SIG-M5 treated with dmso at 0.1 percent for 504 hours (cell line): Measurements from ENCODE around the gene NUFIP1.
A peak's percentile ranks its signal among the peaks of the same experiment; 100 is the strongest.
"Not testable (repeated sequence)": the region's sequence is repeated elsewhere in the genome, so short reads cannot be mapped to it uniquely, and the experiment has no call there.

ENCODE experiments used
- DNase-seq: peaks from one replicate; lab custom pipeline; 2025; ENCODE audit not compliant: unreplicated experiment; lab: John Stamatoyannopoulos, UW

The NUFIP1 gene

DNA sequence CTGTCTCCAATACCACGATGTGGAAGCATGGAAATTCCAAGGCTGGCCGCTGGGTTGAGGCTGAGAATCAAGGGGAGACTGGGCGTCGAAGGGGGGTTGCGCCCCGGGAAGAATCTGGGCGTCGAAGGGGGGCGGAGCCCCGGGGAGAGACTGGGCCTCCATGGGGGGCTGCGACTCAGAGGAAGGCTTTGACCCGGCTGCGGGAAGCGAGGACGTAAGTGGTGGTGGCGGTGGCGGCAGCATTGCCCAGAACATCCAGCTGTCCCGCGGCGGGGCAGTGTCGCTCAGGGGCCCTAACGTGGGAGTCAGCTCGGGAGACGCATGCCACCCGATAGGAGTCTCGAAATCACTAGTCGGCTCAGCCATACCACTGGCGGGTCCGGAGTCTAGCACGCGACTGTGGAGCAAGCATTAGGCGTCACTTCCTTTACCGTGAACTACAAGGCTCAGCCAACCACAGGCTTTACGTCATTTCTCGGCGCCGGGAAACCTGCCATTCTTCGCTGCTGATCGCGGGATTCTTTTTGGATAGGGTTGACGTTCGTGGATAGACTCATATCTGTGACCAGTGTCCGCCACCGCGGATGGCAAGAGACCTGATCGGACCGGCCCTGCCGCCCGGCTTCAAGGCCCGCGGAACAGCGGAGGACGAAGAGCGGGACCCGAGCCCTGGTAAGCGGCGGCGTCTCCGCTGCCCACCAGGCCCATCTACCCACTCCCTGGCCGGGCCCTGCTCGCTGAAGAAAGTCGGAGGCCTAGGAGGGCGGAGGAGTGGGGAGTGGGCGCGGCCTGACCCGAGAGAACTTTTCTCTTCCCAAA, at the start of gene NUFIP1, which contains the start of gene GPALPP1:
TSS of gene NUFIP1 (minus strand) at position 401 of the 819 bp plus-strand sequence. CDS start at position 366, 35 bp downstream.
TSS of gene GPALPP1 (plus strand) at position 468 of the 819 bp plus-strand sequence. CDS start at position 585, 117 bp downstream.
- DNase-seq: peak; percentile 95

DNA sequence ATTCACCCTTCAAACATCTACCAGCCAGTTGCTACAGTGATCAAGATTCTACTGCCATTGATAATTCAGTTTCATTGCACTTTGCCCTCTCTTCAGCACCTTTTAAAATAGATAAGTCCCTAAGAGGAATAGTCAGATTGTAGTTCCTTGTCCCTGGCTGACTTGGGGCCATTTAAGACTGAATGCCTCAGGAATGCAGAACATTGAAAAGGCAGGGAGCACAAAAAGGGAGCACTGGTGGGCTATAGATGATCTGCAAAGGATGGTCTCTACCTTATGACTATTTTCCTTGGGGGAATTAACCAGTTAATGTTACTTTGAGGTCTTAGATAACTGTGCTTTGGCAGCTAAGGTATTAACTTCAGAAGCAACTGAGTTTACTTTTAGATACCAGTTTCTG, 46.9 kb upstream of the NUFIP1 start:
- no peak for DNase-seq

DNA sequence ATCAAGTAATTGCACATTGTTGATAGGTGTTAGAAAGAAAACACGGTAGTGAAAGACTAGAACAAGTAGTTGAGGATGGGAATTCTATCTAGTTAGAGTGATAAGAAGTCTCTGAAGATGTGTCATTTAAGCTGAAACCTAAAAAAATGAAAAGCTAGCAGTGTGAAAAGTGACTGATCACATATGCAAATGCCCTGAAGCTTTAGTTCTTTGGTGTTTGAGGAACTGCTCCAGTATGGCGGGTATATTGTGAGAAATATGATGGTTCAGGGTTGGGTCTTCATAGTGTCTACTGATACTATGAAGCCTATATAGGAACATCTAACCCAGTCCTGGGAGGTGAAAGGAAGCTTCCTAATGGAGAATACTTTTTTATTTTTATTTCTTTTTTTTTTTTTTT, 45.1 kb upstream of the NUFIP1 start:
- no peak for DNase-seq

DNA sequence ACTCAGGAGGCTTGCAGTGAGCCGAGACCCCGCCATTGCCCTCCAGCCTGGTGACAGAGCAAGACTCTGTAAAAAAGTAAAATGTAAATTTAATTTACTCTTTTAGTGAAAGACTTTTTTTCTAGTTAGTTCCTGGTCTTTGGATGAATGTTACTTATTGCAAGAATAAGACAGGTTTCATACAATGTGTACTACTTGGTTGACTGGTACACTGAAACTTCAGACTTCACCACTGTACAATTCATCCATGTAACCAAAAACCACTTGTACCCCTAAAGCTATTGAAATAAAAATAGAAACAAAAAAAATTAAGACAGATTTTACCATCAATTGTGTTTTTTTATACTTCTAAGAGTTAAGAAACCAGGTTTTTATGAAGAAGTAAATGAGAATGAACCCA, 35.6 kb upstream of the NUFIP1 start:
- DNase-seq: no peak

DNA sequence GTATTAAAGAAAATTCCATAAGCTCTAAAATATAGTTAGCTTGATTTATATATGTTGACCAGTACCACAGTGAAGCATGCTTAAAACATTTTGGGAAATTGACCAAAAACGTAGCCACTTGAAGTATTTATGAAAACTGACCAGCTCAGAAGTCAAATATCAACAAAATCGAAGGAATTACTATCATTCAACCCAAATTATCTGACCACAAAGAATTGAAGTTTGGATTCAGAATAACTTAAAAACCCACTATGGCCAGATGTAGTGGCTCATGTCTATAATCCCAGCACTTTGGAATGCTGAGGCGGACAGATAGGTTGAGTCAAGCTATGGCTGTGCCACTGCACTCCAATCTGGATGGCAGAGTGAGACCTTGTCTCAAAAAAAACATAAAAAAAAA, 32.0 kb upstream of the NUFIP1 start:
- no peak for DNase-seq

DNA sequence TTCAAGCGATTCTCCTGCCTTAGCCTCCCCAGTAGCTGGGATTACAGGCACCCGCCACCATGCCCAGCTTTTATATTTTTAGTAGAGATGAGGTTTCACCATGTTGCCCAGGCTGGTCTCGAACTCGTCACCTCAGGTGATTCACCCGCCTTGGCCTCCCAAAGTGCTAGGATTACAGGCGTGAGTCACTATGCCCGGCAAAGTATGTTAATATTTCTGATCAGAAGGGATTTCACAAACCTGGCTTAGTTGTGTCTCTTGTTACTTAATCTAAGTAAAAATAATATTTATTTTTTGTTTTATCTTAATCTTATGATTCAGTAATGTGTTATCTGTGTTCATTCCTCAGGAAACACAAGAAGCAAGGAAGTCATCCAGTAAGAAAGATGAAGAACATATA, 30.7 kb upstream of the NUFIP1 start:
- not testable (repeated sequence) for DNase-seq

DNA sequence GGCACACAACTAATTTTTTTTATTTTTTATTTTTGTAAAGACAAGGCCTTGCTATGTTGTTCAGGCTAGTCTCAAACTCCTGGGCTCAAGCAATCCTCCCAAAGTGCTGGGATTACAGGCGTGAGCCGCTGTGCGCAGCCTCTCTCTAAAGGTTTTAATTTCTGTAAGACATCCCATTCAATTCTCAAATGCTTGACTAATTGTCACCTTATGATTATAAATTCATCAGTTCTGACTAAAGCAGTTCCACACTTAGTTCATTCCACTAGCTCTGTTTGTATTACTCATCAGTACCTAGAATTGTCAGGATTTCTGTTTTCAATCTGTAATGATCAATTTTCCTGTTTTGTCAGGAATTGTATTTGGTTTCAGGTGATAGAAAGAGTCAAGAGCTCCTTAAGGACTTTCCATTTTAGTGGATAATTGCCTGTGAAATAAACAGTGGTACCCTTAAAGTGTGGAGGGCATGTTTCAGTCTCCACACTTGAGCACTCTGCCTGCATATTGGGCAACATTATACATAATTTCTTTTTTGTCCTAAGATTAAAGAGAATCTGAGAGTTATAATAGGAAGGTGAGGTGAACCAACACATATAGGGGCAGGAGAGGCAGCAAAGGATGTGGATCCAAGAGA, 27.6 kb upstream of the NUFIP1 start:
- DNase-seq: no peak

DNA sequence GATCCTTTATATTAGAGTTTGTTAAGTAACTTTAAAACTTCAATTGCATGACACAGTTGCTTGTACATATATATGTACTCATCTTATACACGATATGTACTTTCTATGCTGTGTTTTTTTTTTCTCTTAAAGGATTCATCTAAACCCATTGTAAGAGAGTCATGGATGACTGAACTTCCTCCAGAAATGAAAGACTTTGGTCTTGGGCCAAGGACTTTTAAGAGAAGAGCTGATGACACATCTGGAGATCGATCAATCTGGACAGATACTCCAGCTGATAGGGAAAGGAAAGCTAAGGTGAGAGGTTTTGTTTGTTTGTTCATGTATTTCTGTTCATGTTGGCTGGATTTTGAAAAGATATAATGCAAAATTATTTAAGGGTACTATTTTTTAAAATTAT, 26.0 kb upstream of the NUFIP1 start:
- no peak for DNase-seq

DNA sequence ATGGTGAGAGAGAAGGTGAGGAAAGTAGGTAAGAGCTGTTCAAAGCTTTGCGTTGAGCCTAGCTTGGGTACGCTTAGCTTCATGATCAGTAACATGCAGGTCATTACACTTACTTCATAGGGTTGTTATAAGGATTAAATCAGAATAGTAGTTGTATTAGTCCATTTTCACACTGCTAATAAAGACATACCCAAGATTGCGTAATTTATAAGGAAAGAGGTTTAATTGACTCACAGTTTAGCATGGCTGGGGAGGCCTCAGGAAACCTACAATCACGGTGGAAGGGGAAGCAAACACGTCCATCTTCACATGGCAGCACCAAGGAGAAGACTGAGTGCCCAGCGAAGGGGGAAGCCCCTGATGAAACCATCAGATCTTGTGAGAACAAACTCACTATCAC, 21.9 kb upstream of the NUFIP1 start:
- DNase-seq: no peak

DNA sequence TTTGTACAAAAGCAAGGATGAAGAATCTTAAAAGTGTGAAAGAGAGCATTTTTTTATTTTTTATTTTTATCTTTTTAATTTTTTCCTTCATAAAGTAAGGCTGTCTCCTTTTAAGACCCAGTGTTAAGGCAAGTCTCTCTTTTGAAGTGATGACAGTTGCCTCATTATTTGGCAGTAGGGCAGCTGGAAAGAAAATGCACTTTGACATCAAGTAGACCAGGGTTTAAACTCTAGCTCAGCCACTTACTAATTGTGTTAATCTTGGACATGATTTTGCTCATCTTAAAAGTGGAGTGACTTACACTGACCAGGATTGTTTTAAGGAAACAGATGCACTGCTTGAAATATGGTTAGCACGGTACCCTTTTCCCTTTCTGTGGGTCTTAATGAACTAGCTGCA, 18.6 kb upstream of the NUFIP1 start:
- no peak for DNase-seq

DNA sequence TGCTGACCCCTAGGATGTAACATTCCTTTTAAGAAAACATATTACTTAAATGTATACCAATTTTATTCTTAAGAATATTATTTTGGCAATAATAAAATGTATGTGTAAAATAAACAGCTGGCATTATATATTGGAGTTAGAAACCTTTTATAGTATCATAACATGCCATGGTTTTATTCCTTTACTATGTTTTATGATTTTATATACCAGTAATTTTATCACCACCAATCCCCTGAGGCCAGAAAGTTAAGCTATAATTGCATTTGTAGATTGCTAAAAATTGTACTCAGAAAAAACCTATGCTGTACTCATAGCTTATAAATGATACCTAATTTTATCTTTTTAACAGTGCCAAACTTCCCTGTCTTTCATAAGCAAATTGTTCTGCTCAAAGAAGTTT, 18.0 kb upstream of the NUFIP1 start:
- DNase-seq: no peak

DNA sequence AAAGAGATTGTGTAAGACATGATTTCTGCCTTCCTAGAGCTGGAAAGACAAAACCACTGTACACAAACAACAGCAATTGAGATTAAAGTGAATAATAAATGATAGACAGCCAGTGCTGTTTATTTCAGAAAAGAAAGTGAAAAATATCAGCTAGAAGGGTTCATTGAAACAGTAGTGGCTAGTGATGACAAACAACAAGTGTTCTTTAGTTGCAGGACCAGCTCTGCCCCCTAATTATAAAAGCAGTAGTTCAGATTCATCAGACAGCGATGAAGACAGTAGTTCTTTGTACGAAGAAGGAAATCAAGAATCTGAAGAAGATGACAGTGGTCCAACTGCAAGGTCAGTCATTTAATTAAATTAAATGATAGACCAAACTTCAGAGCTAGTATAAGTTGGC, 14.8 kb upstream of the NUFIP1 start:
- DNase-seq: no peak

DNA sequence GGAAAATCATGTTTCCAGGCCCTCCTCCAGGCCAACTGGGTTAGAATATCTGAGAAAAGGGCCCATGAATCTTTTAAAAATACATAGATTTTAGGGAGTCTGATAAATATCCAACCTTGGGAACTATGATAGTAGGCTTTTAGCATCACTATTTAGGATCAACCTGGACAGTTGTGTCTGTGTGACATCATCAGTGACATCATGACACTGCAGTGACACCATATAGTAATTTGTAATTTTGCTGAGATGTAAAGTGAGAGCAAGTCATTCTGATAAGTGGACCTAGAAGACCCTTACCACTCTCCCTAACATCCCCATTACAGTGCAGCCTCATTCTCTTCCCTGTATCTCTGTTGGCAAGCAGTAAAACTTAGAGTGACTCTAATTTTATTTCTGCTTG, 14.1 kb upstream of the NUFIP1 start:
- no peak for DNase-seq

DNA sequence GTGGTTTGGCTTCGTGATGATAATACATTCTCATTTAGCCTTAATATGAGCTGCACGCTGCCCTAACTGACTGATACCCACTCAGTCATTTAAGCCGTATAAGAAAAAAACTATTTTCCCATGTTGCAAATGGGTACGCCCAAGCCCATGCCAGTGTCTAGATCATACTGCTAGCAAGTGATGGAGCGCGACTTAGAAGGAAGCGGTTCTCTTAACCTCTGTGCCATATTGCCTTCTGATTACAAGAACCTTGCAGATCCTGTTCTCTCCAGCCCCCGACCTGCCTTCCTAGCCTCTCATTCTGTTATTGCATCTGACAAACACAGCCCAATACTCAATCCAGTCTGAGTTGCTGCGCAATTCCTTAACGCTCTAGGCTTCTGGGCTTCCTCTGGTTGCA, 670 bp upstream of the NUFIP1 start:
- DNase-seq: peak; percentile 24

DNA sequence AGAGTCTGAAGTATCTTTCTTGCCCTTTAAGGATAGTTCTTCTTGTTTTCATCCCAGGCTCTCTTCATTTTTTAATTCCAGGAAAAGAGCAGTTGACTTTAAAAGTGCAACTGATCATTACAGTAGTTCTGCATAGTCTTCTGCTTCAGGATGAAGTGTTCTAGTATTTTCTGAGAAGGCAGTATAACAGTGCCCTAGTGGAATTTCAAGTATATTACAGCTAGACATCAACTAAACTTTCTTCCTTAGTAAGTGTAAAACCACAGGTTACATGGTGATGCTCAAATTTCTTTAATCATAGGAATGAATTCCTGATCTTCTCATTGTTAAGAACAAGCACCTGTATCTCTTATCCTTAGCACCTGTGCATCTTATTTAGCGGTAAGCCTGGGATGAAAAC, 10.9 kb downstream of the NUFIP1 start:
- DNase-seq: peak; percentile 10

DNA sequence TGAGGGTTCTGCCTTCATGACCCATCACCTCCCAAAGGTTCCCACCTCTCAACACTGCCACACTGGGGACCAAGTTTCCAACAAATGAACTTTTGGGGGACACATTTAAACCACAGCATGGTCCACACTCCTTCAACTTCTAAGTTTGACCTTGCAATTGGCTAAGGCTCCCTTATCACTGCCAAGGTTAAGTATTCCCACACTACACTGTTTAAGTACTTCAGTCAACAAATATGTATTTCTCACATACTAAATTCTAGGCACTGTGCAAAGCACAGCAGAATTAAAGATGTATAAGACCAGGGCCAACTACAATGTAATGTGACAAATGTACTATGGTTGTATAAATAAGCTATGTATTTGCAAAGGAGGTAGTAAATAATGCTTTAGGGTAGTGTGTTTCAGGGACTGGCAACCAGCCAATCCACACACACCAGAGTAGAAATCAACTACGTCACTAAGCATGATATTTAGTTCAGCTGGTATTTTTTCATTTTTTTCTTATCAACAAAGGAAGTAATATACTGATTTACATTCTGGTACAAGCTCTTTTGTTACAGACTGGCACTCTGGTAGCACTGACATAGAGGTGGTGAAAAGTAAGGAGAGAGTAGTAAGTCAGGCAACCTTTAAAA, 12.2 kb downstream of the NUFIP1 start:
- DNase-seq: no peak

DNA sequence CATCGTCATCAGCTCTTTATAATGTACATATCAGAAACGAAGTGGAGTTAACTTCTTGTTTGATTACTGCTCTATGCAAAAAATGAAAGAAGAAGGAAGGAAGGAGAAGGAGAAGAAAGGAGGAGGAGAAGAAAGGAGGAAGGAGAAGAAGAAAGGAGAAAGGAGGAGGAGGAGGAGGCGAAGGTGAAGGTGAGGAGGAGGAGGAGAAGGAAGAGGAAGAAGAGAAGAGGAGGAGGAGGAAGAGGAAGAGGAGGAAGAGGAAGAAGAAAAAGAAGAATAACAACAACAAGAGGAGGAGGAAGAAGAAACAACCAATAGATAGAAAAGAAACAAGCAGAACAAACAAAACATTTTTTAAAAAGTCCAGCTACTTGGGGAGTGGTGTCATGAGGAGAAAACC, 13.1 kb downstream of the NUFIP1 start:
- DNase-seq: no peak

DNA sequence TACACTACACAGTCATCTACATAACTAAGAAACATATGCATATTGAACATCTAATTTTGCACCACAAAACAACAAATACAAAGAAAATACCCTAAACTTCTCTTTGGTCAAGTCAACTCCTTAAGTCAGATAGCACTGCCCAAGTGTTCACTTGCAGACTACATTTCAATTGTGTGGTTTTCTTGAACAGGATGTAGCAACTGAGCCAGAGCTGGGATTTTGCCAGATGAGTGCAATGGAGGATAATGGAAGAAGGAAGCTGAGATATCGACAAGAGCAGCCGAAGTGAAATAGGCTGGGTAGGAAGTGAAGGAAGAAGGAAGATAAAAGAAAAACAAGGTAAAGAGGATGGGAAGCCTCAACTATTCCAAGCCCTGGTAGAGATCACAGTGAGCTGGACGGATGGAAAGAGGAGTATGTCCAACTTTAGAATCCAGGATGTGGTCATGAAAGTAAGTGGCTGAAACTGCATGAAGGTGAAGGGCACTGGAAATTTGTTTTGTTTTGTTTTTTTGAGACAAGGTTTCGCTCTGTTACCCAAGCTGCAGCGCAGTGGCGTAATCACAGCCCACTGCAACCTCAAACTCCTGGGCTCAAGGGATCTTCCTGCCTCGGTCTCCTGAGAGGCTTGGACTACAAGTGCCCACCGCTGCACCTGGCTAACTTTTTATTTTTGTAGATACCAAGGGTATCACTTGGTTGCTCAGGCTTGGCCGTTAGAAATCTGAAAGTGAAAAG, 15.0 kb downstream of the NUFIP1 start:
- DNase-seq: peak; percentile 11

DNA sequence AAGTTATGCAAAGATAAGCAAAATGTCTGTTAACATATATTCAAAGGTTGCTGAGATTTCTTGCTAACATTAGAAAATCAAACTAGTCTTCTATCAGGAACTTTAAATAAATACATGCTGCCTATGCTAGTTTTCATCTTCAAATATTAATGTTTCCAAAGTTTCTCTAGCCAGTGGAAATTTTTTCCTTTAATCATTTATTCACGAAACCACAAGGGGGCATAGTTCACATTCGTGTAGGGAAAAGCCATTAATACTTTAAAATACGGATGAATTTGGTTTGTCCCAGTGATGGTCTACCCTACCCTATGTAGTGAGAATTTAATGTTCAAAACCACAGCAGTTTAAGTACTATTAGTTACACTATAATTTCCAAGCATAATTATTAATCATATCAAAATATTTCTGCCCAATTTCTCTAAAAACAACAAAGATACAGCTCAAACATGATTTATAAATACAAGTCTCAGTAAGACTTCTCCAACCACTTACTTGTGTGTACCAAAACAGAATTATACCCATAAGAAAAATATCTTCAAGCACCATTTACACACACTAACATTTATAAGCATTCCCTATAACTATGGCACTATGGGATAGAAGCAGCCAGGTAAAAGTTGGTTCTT, 16.2 kb downstream of the NUFIP1 start:
- no peak for DNase-seq

DNA sequence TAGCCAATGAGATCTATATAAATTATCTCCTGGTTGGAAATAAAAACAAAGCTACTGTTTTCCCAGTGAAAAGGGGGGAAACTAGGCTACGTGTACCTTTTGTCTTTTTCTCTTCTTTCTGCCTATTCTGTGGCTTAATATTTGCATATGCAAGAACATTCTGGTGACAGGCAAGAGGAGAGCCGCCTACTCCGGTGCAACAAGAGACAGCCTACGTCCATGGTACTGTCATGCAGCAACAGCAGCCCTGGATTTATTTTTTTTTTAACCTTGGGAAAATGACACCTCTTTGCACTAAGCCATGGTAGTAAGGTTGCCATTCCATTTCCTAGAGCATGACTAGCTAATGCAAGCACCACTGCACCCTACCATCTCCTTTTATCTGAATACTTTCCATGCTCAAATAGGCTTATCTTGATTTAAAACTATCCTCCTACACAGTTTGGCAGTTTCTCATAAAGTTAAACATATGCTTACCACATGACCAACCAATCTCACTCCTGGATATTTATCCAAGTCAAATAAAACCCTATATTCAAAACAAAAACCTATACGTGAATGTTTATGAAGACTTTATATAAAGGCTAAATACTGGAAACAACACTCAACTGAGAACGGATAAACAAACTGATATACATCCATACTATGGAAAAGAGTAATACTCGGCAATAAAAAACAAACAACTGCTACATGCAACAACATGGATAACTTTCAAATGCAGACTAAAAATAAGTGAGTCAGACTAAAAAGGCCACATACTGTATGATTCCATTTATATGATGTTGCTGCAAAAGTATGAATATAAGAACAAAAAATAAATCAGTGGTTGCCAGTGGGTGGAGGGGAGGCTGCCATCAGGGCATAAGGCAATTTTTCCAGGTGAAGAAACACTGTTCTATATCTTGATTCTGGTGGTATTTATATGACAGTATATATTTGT, 17.3 kb downstream of the NUFIP1 start:
- no peak for DNase-seq
